Tibial nerve (tissue), 3 donors: Measurements from ENCODE around the gene ADAMTS12.

ENCODE experiments used
- CTCF ChIP-seq, 5 experiments: fragments of 200-600 bp in 3 of 5; fragments of 450-650 bp in 2 of 5; sonication (generic) in 3 of 5; IDR thresholded peaks; one replicate each; pipeline ENCODE4 v1.5.1; 2016 to 2019; ENCODE audit warnings: antibody characterized with exemption in 5 of 5, mild to moderate bottlenecking in 3 of 5, moderate library complexity in 2 of 5
- POLR2A ChIP-seq, 2 donors: fragments of 450-650 bp; IDR thresholded peaks; one replicate each; pipeline ENCODE4 v1.6.1; 2017; ENCODE audit warnings: antibody characterized with exemption in 2 of 2, mild to moderate bottlenecking in 2 of 2, moderate library complexity in 2 of 2

- TF ChIP-seq CTCF (IDR thresholded peaks at IDR 0.05) (no peak), POLR2A (IDR thresholded peaks at IDR 0.05) (no peak)
Observed at GRCh38 chr5:33880319-33880718, 11.5 kb downstream of the ADAMTS12 start.
